ENCODE data around the gene SACS.
A peak's percentile ranks its signal among the peaks of the same experiment; 100 is the strongest.
"Not testable (repeated sequence)": the region's sequence is repeated elsewhere in the genome, so short reads cannot be mapped to it uniquely, and the experiment has no call there.

Gene SACS

DNA sequence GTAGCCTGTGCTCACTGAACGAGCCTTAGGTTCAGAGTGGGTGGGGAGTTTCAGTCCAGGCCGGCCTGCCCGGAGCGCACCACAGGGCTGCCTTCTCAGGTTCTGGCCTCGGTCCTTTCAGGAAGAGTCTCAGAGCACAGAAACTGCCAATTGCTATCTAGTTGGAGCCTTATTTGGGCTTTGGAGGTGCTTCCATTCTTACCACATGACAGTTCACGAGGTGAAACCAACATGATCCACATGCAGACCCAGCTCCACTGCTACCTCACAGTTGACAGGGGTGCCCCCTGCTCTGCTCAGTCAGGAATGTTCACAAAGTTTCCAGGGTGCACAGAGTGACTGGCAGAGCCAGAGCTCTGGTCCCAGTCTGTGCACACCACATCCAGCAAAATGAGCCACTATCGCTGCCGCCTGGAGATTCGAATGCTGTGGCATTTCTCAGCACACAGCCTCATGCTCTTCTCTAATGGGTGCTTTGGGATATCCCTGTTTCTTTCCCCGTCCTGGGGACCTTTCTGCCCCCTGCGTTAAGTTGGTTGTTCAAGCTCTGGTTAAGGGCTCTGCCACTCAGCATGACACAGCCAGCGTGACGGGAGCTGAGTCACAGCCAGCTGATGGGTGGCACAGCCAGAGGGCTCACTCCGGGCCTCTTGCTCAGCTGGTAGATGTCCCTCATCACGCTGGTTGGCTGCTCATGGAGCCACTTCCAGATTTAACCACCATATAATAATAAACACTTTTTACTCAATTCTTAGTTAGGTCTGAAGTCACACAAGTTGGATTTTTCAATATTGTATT, 7.5 kb upstream of the SACS start:
- no peak for DNase-seq (ENCODE audit: low read depth, low spot score)
- POLR2A ChIA-PET: no interaction called here
- no peak for TF ChIP-seq CTCF (IDR thresholded peaks at IDR 0.05; ENCODE audit: insufficient read depth, low read length, missing control alignments)
- CTCF ChIA-PET: interaction anchor here (2.0 kb wide), 1 partner anchor 449 kb away, joined by 6 read pairs; the partner anchor contains the start of gene MIPEP
- H3K4me3 ChIP-seq (ENCODE audit: low read depth, low read length): no peak overlapping the region

- POLR2A ChIA-PET; H3K4me3 ChIP-seq (ENCODE audit: low read depth, low read length); CTCF ChIA-PET; DNase-seq (ENCODE audit: low read depth, low spot score): not testable (repeated sequence)
Observed at GRCh38 chr13:23440324-23440723, 6.8 kb upstream of the SACS start.

DNA sequence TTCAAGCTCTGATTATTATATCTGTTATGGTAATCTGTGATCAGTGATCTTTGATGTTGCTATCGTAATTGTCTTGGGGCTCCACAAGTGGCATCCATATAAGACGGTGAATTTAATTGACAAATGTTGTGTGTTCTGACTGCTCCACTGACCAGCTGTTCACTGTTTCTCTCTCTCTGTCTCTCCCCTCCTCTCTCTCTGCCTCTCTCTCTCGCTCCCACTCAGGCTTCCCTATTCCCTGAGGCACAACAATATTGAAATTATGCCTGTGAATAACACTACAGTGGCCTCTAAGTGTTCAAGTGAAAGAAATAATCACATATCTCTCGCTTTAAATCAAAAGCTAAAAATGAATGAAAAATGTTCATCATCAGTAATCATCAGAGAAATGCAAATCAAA, 4.4 kb upstream of the SACS start:
- H3K4me3 ChIP-seq (ENCODE audit: low read depth, low read length): no peak overlapping the region
- POLR2A ChIA-PET: no interaction called here
- TF ChIP-seq CTCF (IDR thresholded peaks at IDR 0.05; ENCODE audit: insufficient read depth, low read length, missing control alignments): no peak
- DNase-seq (ENCODE audit: low read depth, low spot score): no peak
- CTCF ChIA-PET: interaction anchor here (2.2 kb wide), 1 partner anchor 451 kb away, joined by 7 read pairs; the partner anchor contains the start of gene MIPEP

- no peak for DNase-seq (ENCODE audit: low read depth, low spot score)
- no peak for TF ChIP-seq CTCF (IDR thresholded peaks at IDR 0.05; ENCODE audit: insufficient read depth, low read length, missing control alignments)
- CTCF ChIA-PET: interaction anchor here (1.2 to 2.2 kb wide), 2 partner anchors 21 to 453 kb away, joined by 3 to 7 read pairs; partner anchors contain the start of gene MIPEP
- POLR2A ChIA-PET: no interaction called here
- H3K4me3 ChIP-seq (ENCODE audit: low read depth, low read length): no peak overlapping the region
Observed at GRCh38 chr13:23436680-23437079, 3.2 kb upstream of the SACS start.

GRCh38 chr13:23434491-23434890, 989 bp upstream of the SACS start:
- ChIA-PET CTCF (interaction anchor here (0.7 kb wide), 1 partner anchor 23 kb away, joined by 3 read pairs; no protein-coding TSS in a partner anchor), POLR2A (no interaction called here)
- no peak for DNase-seq (ENCODE audit: low read depth, low spot score)
- H3K4me3 ChIP-seq (ENCODE audit: low read depth, low read length): no peak overlapping the region
- TF ChIP-seq CTCF (IDR thresholded peaks at IDR 0.05; ENCODE audit: insufficient read depth, low read length, missing control alignments): no peak

DNA sequence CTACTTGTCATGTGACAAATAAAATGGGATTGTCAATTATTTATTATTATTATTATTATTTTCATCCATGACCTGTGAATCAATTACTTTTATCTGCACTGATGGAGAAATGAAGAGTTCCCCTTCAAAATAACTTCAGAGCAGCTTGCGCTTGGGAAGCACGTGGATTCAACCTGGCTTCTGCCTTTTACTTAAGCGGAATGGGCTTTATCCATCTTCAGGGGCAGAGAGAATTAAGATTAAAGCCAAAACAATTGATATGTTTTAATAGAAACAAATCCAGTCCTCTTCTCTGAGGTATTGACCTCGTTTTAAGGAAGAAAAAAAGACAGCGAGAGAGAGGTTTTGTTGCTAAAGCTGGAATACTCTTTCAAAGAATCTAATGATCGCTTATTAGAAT, 876 bp downstream of the SACS start:
- no peak for DNase-seq (ENCODE audit: low read depth, low spot score)
- H3K4me3 ChIP-seq (ENCODE audit: low read depth, low read length): peak overlapping the region; percentile 85
- CTCF ChIA-PET: no interaction called here
- POLR2A ChIA-PET: interaction anchor here (0.5 to 0.8 kb wide), 2 partner anchors 59 to 457 kb away, joined by 3 read pairs; no protein-coding TSS in a partner anchor
- no peak for TF ChIP-seq CTCF (IDR thresholded peaks at IDR 0.05; ENCODE audit: insufficient read depth, low read length, missing control alignments)

- POLR2A ChIA-PET: no interaction called here
- CTCF ChIA-PET: no interaction called here
- no peak overlapping the region for H3K4me3 ChIP-seq (ENCODE audit: low read depth, low read length)
- DNase-seq (ENCODE audit: low read depth, low spot score): no peak
- TF ChIP-seq CTCF (IDR thresholded peaks at IDR 0.05; ENCODE audit: insufficient read depth, low read length, missing control alignments): no peak
Observed at GRCh38 chr13:23430664-23431063, 2.8 kb downstream of the SACS start.
